ENCODE results near the gene NUP205.

Gene NUP205

DNA sequence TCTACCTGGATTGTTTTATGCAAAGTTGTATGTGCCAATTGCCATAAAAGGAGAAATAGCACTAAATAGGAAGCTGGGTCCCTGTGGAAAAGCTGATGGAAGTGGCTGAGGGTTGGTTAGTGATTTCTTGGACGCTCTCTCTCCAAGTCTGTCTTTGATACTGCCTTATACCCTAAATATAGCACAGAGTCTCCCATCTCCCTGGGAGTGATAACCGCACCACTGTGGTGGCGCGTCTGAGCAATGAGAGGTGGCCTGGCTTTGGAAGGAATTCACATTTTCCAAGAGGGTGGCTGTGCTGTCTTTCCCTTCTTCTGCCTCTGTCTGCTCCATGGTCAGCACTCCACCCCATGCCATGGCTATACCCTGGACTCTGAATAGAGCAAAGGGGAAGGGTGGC, 135.8 kb downstream of the NUP205 start:
- no peak for ATAC-seq (ENCODE audit: low read depth)
- Histone ChIP-seq H3K36me3 (ENCODE audit: low read depth) (peaks cover 3% of the 10 kb centered on the region; the same call in 1 of the 2 replicates), H3K4me1 (ENCODE audit: insufficient read depth, poor library complexity, severe bottlenecking) (peaks cover 3% of the 10 kb centered on the region), H3K27me3 (ENCODE audit: insufficient read depth, poor library complexity, severe bottlenecking) (no peaks in the 10 kb centered on the region), H3K9me3 (ENCODE audit: severe bottlenecking) (no peaks in the 10 kb centered on the region), H3K4me3 (ENCODE audit: severe bottlenecking) (no peak overlapping the region), H3K27ac (ENCODE audit: poor library complexity, severe bottlenecking) (no peak overlapping the region)
- TF ChIP-seq, protein P1, sequence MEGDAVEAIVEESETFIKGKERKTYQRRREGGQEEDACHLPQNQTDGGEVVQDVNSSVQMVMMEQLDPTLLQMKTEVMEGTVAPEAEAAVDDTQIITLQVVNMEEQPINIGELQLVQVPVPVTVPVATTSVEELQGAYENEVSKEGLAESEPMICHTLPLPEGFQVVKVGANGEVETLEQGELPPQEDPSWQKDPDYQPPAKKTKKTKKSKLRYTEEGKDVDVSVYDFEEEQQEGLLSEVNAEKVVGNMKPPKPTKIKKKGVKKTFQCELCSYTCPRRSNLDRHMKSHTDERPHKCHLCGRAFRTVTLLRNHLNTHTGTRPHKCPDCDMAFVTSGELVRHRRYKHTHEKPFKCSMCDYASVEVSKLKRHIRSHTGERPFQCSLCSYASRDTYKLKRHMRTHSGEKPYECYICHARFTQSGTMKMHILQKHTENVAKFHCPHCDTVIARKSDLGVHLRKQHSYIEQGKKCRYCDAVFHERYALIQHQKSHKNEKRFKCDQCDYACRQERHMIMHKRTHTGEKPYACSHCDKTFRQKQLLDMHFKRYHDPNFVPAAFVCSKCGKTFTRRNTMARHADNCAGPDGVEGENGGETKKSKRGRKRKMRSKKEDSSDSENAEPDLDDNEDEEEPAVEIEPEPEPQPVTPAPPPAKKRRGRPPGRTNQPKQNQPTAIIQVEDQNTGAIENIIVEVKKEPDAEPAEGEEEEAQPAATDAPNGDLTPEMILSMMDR (IDR thresholded peaks at IDR 0.05; ENCODE audit: poor library complexity, severe bottlenecking) = no peak
- DNase-seq (ENCODE audit: low spot score) = no peak

DNA sequence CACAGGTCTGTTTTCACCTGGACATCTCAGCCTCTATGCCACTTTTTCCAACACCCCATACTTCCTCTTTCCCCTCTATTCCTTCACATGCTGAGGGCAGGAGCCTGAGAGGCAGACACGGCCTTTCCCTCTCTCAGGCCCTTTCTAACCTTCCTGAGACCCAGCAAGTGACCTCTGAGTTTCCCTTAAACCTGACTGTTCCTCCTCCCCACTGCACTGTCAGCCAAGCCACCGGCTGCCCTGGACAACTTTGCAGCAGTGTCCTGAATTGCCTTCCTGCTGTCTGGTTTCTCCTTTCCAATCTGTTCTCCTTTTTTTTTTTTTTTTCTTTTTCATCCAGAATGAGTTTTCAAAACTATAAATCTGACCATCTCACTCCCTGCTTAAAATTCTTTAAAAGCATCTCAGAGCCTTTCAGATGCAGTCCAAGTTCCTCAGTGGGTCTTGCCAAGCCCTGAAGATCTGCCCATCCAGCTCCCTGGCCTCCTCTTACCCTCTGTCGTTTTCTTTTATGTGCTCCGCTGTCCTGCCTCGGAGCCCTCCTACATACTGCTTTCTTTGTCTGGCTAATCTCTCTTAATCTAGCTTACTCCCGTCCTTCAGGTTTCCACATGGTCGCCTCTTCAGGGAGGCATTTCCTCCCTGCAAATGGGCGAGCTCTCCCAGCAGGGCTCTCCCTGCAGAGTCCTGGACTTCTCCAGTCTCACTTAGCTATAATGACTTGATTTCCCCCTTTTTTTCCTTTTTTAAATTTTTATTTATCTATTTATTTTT, 139.7 kb downstream of the NUP205 start:
- no peak for DNase-seq (ENCODE audit: low spot score)
- Histone ChIP-seq H3K36me3 (ENCODE audit: low read depth) (no peaks in the 10 kb centered on the region), H3K4me1 (ENCODE audit: insufficient read depth, poor library complexity, severe bottlenecking) (no peaks in the 10 kb centered on the region), H3K4me3 (ENCODE audit: severe bottlenecking) (no peak overlapping the region), H3K27ac (ENCODE audit: poor library complexity, severe bottlenecking) (no peak overlapping the region), H3K27me3 (ENCODE audit: insufficient read depth, poor library complexity, severe bottlenecking) (no peaks in the 10 kb centered on the region), H3K9me3 (ENCODE audit: severe bottlenecking) (no peaks in the 10 kb centered on the region)
- no peak for ATAC-seq (ENCODE audit: low read depth)
- TF ChIP-seq, protein P1 (IDR thresholded peaks at IDR 0.05; ENCODE audit: poor library complexity, severe bottlenecking) = no peak
